HG02798 (cell line): ENCODE measurements around the gene SF3B3.
A peak's percentile ranks its signal among the peaks of the same experiment; 100 is the strongest.

Source experiments
- ATAC-seq: cut with Tn5 transposase; IDR thresholded peaks from one replicate; pipeline ENCODE4 v1.9.1; 2021; ENCODE audit warnings: mild to moderate bottlenecking; ENCODE audit not compliant: unreplicated experiment, poor library complexity

SF3B3 gene

GRCh38 chr16:70561623-70562022 is 38.0 kb downstream of the SF3B3 start:
- ATAC-seq, result no peak

GRCh38 chr16:70563636-70564035 is 40.0 kb downstream of the SF3B3 start:
- ATAC-seq, result no peak

GRCh38 chr16:70565053-70565452 is 41.4 kb downstream of the SF3B3 start:
- no peak for ATAC-seq

GRCh38 chr16:70568601-70569237 is 45.1 kb downstream of the SF3B3 start:
- no peak for ATAC-seq

- ATAC-seq, result no peak
Measured at GRCh38 chr16:70569752-70570151, 46.1 kb downstream of the SF3B3 start.

GRCh38 chr16:70570967-70571570 is 47.5 kb downstream of the SF3B3 start:
- ATAC-seq, result no peak

GRCh38 chr16:70571623-70572022 is 48.0 kb downstream of the SF3B3 start:
- no peak for ATAC-seq

- ATAC-seq, result no peak
Measured at GRCh38 chr16:70572050-70572925, 48.7 kb downstream of the SF3B3 start.

- ATAC-seq, result no peak
Measured at GRCh38 chr16:70572926-70573270, 49.3 kb downstream of the SF3B3 start.

GRCh38 chr16:70573451-70574121 is 50.0 kb downstream of the SF3B3 start:
- ATAC-seq, result no peak

- ATAC-seq, result no peak
Measured at GRCh38 chr16:70574595-70575271, 51.1 kb downstream of the SF3B3 start.

- no peak for ATAC-seq
Measured at GRCh38 chr16:70575376-70575775, 51.8 kb downstream of the SF3B3 start.

- peak; percentile 74 for ATAC-seq
Measured at GRCh38 chr16:70576431-70577255, 53.0 kb downstream of the SF3B3 start.

GRCh38 chr16:70577256-70577698 is 53.7 kb downstream of the SF3B3 start:
- no peak for ATAC-seq

- ATAC-seq, result no peak
Measured at GRCh38 chr16:70578035-70578434, 54.4 kb downstream of the SF3B3 start.

- ATAC-seq, result no peak
Measured at GRCh38 chr16:70579248-70579647, 55.6 kb downstream of the SF3B3 start.

- no peak for ATAC-seq
Measured at GRCh38 chr16:70579648-70580630, 56.3 kb downstream of the SF3B3 start.

- ATAC-seq, result no peak
Measured at GRCh38 chr16:70582280-70582978, 58.8 kb downstream of the SF3B3 start.
